IPS-20b (cell line): Measurements from ENCODE around the gene ARHGEF19.
"Not testable (repeated sequence)": the region's sequence is repeated elsewhere in the genome, so short reads cannot be mapped to it uniquely, and the experiment has no call there.

ENCODE experiments used
- H3K27ac ChIP-seq: one replicate; pipeline ENCODE4 v1.5.1; 2013; ENCODE audit warnings: low read length
- H3K27me3 ChIP-seq: 2 replicates; pipeline ENCODE4 v1.6.1; 2013; ENCODE audit warnings: mild to moderate bottlenecking, low read length, inconsistent platforms; ENCODE audit not compliant: insufficient read depth
- H3K36me3 ChIP-seq: 2 replicates; pipeline ENCODE4 v1.6.1; 2013; ENCODE audit warnings: low read depth, mild to moderate bottlenecking, inconsistent platforms, low read length, moderate library complexity; ENCODE audit not compliant: insufficient read depth
- H3K4me1 ChIP-seq: 2 replicates; pipeline ENCODE4 v1.6.1; 2013; ENCODE audit warnings: mild to moderate bottlenecking, control low read depth, inconsistent platforms, low read length, moderate library complexity; ENCODE audit not compliant: insufficient read depth
- H3K4me3 ChIP-seq: 2 replicates; pipeline ENCODE4 v1.5.1; 2013; ENCODE audit warnings: mild to moderate bottlenecking, low read length, inconsistent platforms
- H3K9ac ChIP-seq: 2 replicates; pipeline ENCODE4 v1.6.1; 2013; ENCODE audit warnings: low read depth, mild to moderate bottlenecking, inconsistent platforms, low read length, moderate library complexity
- H3K9me3 ChIP-seq: 2 replicates; pipeline ENCODE4 v1.6.1; 2013; ENCODE audit warnings: mild to moderate bottlenecking, low read depth, low read length, inconsistent platforms; ENCODE audit not compliant: insufficient read depth

The ARHGEF19 gene

GRCh38 chr1:16198444-16199156 lies 13.9 kb downstream of the ARHGEF19 start:
- Histone ChIP-seq H3K4me1 (no peaks in the 10 kb centered on the region), H3K9me3 (no peaks in the 10 kb centered on the region), H3K27me3 (no peaks in the 10 kb centered on the region), H3K27ac (no peak overlapping the region), H3K9ac (no peak overlapping the region), H3K36me3 (peaks cover 11% of the 10 kb centered on the region), H3K4me3 (no peak overlapping the region)

DNA sequence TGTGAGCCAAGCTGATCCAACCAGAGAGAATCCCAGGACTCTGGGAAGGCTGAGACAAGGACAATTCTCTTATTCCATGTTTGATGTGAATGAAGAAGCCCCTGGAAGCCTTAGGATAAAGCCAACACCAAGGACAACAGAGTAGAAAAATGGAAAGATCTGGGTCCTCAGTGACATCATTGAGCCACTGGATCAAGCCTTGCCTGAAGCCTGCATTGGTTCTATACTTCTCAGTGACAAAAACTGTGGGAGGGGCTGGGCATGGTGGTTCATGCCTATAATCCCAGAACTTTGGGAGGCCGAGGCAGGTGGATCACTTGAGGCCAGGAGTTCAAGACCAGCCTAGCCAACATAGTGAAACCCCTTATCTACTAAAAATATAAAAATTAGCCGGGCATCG lies 15.6 kb downstream of the ARHGEF19 start:
- no peak overlapping the region for H3K9ac ChIP-seq
- no peaks in the 10 kb centered on the region for H3K27me3 ChIP-seq

DNA sequence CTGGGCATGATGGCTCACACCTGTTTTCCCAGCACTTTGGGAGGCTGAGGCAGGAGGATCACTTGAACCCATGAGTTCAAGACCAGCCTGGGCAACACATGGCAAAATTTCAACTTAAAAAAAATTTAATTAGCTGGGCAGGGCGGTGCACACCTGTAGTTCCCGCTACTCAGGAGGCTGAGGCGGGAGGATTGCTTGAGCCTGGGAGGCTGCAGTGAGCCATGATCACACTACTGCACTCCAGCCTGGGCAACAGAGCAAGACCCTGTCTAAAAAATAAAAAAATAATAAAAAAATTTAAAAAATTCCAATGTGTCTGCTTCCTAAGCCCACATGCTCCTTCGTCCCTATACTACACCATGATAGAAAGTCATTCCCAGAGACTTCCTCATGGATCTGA lies 16.3 kb downstream of the ARHGEF19 start:
- H3K36me3 ChIP-seq, H3K9ac ChIP-seq, H3K9me3 ChIP-seq, H3K27ac ChIP-seq, H3K27me3 ChIP-seq, H3K4me3 ChIP-seq, H3K4me1 ChIP-seq: not testable (repeated sequence)

More for the DNA sequence above, 15.6 kb downstream of the ARHGEF19 start:
- Histone ChIP-seq H3K27ac (no peak overlapping the region), H3K4me3 (no peak overlapping the region), H3K9me3 (no peaks in the 10 kb centered on the region), H3K4me1 (no peaks in the 10 kb centered on the region), H3K36me3 (no peaks in the 10 kb centered on the region)

DNA sequence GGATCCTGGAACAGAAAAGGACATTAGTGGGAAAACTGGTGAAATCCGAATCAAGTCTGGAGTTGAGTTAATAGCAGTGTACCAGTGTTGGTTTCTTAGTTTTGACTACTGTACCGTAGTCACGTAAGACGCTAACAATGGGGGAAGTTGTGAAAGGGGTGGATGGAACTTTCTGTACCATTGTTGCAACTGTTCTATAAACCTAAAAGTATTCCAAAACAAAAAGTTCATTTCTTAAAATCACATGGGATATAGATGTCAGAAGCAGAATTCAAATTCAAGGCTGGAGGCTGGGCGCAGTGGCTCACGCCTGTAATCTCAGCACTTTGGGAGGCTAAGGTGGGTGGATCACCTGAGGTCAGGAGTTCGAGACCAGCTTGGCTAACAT lies 16.9 kb downstream of the ARHGEF19 start:
- no peaks in the 10 kb centered on the region for H3K9me3 ChIP-seq
- H3K9ac ChIP-seq, result no peak overlapping the region
- no peaks in the 10 kb centered on the region for H3K36me3 ChIP-seq
- H3K27me3 ChIP-seq, result no peaks in the 10 kb centered on the region
- no peak overlapping the region for H3K4me3 ChIP-seq
- H3K27ac ChIP-seq, result no peak overlapping the region
- H3K4me1 ChIP-seq, result no peaks in the 10 kb centered on the region

DNA sequence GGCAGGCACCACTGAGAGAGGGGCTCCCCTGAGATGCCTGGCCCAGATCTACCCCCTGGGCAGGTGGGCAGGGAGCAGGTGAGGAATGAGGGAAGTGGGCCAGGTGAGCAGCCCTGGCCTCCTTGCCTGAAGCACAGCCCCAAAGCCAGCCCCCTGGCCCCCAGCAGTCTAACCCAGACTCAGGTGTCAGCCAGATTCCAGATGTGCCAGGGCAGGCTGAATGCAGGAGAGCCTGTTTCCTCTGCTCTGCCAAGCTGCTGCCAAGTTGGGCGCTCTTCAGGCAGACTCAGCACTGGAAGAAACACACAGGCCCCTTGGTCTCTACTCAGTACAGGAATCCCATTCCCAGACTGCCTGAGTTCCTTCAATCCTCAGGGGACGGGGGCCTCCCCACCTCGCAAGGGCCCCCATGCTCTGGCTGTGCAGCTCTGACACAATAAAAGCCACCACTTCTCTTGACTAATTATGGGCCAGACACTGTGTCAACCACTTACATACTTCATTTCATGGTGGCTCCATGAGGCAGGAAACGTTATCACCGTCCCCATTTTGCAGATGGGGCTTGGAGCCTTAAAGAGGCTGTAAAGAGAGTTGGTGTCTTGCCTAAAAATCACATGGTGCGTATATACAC lies 20.4 kb downstream of the ARHGEF19 start:
- Histone ChIP-seq H3K4me1 (no peaks in the 10 kb centered on the region), H3K27ac (no peak overlapping the region), H3K36me3 (no peaks in the 10 kb centered on the region), H3K9ac (no peak overlapping the region), H3K4me3 (no peak overlapping the region), H3K9me3 (no peaks in the 10 kb centered on the region), H3K27me3 (no peaks in the 10 kb centered on the region)

- Histone ChIP-seq H3K9ac (no peak overlapping the region), H3K27me3 (no peaks in the 10 kb centered on the region), H3K36me3 (no peaks in the 10 kb centered on the region), H3K4me3 (no peak overlapping the region), H3K4me1 (no peaks in the 10 kb centered on the region), H3K27ac (no peak overlapping the region), H3K9me3 (no peaks in the 10 kb centered on the region)
Observed at GRCh38 chr1:16191309-16191708, 21.1 kb downstream of the ARHGEF19 start.

DNA sequence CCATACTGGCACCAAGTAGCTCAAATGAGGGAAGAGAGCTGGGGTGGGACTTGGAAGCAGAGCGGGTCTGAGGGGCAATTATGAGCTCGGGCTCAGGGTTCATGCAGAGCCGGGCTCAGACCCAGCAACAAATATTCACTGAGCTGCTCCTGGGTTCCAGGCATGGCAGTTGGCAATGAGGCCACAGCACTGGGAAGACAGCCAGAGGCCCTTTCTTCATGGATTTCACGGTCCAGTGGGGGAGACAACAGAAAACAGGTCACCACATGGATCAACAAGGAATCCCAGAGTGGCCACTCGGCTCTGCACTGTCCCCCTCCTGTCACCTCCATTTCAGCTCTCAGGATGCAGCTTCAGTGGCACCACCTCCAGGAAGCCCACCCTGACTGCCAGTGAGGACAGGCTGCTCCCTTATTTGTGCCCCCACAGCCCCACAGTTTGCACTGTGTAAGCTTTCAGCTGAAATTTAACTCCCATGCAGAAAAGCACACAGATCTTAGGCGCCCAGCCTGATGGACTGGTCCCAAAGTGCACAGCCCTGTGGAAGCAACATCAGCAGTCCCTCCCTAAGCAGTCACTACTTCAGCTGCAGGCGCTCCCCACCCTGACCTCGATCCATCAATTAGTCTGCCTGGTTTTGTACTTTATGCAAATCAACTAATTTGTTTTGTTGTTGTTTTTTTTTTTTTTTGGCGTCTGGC lies 22.4 kb downstream of the ARHGEF19 start:
- Histone ChIP-seq H3K4me1 (no peaks in the 10 kb centered on the region), H3K9me3 (no peaks in the 10 kb centered on the region), H3K4me3 (no peak overlapping the region), H3K9ac (no peak overlapping the region), H3K27ac (no peak overlapping the region), H3K27me3 (no peaks in the 10 kb centered on the region), H3K36me3 (no peaks in the 10 kb centered on the region)

DNA sequence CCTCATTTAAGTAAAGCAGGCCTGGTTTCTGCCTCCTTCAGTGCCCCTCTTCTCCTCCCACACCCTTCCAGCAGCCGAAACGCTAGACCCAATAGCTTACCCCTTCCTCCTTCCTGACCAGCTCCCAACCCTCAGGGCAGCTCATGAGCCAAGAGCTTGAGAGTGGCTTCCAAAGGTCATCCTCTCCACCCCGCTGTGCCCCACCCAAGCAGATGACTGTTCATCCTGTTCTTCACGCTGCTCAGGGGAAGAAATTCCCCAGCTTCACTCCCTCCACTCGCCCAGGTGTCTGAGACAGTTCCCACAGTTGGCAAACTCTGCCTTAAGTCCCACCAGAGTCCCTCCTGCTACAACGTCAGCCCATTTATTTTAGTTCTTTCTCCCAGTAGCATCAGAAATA lies 23.4 kb downstream of the ARHGEF19 start:
- no peaks in the 10 kb centered on the region for H3K4me1 ChIP-seq
- no peak overlapping the region for H3K27ac ChIP-seq
- no peak overlapping the region for H3K4me3 ChIP-seq
- H3K9ac ChIP-seq, result no peak overlapping the region
- no peaks in the 10 kb centered on the region for H3K9me3 ChIP-seq
- H3K27me3 ChIP-seq, result no peaks in the 10 kb centered on the region
- no peaks in the 10 kb centered on the region for H3K36me3 ChIP-seq

DNA sequence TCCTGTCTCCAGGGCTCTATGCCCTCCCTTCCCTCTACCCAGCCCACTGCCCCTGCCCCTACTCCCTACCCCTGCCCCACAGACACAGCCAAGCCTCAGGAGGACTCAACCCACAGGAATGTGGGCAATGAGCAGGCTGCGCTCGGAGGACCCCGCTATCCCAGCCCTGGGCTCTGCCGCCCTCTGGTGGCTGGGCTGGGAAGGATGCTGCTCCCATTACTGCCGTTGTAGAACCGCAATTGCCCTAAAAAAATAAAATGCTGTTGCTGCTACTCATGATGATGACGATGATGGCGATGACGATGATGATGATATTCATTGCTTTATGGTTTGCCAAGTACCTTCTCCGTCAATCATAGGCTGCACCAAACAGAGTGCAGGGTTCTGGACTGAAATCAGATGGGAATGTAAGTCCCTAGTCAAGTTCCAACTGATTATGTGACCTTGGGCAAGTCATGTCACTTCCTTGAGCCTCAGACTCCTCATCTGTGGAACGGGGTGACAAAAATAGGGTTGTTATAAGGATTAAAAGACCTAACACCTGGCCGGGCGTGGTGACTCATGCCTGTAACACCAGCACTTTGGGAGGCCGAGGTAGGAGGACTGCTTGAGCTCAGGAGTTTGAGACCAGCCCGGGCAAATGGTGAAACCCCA lies 24.6 kb downstream of the ARHGEF19 start:
- Histone ChIP-seq H3K27ac (no peak overlapping the region), H3K4me1 (no peaks in the 10 kb centered on the region), H3K9me3 (no peaks in the 10 kb centered on the region), H3K9ac (no peak overlapping the region), H3K27me3 (no peaks in the 10 kb centered on the region), H3K4me3 (no peak overlapping the region), H3K36me3 (no peaks in the 10 kb centered on the region)

- no peaks in the 10 kb centered on the region for H3K9me3 ChIP-seq
- no peak overlapping the region for H3K27ac ChIP-seq
- H3K4me1 ChIP-seq, result peaks cover 5% of the 10 kb centered on the region
- H3K36me3 ChIP-seq, result no peaks in the 10 kb centered on the region
- no peak overlapping the region for H3K9ac ChIP-seq
- H3K27me3 ChIP-seq, result no peaks in the 10 kb centered on the region
- no peak overlapping the region for H3K4me3 ChIP-seq
Observed at GRCh38 chr1:16186655-16187235, 25.7 kb downstream of the ARHGEF19 start.

DNA sequence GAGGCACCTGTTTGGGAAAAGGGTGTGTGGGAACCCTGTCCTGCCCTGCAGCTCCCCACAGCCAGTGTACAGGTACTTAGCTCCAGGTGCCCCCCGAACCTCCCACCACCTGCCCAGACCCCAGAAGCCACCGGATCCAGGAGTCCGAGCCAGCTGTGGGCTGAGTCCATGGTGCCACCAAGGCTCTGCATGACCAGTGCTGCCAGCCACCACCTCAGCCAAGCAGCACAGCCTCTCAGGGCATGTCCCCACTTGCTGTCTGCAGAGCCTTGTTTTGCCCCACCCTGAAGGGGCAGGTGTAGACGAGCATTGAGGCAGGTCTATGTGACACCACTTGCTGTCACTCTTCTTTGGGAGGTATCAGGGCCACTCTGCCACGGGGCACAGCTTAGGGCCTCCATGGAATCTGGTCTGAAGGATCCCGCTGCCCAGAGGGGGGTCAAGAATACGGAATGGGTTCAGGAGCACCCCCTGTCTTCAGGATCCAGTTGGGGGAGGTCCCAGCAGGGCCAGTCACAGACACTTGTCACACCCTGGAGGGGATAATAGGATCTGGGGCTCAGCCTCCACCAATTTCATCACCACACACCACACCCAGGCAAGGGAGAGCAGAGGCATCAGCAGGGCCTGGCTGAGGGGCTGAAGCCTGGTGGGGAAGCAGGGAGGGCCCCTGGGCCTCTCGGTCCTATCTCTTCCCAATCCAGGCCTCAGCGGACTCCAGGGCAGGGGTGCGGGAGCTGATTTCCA lies 27.7 kb downstream of the ARHGEF19 start:
- Histone ChIP-seq H3K27ac (no peak overlapping the region), H3K4me1 (peaks cover 9% of the 10 kb centered on the region), H3K9ac (no peak overlapping the region), H3K36me3 (no peaks in the 10 kb centered on the region), H3K27me3 (no peaks in the 10 kb centered on the region), H3K9me3 (no peaks in the 10 kb centered on the region), H3K4me3 (no peak overlapping the region)
